GM23338 (cell line): ENCODE measurements around the gene TMEM14A. TPM values are rescaled to one million over a fixed set of nuclear protein-coding genes. Genes with fewer than 3 reads are reported as not detected.

Source experiments
- ATAC-seq: fragments of 200-7000 bp; cut with Tn5 transposase; 3 replicates; pipeline ENCODE4 v1.9.1; 2020
- DNase-seq: peaks from one replicate; pipeline ENCODE4 v3.0.0-alpha.2; 2015; ENCODE audit warnings: low spot score
- H2AFZ ChIP-seq: fragments of 200-600 bp; sonication (generic); 2 replicates; pipeline ENCODE4 v1.8.0; 2016; ENCODE audit warnings: antibody characterized with exemption, mild to moderate bottlenecking, moderate library complexity
- H3F3A ChIP-seq: fragments of 200-600 bp; sonication (generic); replicated peaks from 2 replicates; pipeline ENCODE4 v1.8.0; 2017; ENCODE audit warnings: antibody characterized with exemption, mixed run types, low read depth
- H3K27ac ChIP-seq: fragments of 200-600 bp; sonication (generic); 2 replicates; pipeline ENCODE4 v1.6.1; 2016; ENCODE audit warnings: low read depth
- H3K27me3 ChIP-seq: fragments of 200-600 bp; sonication (generic); 2 replicates; pipeline ENCODE4 v1.8.0; 2016; ENCODE audit warnings: mild to moderate bottlenecking, mixed run types, moderate library complexity; ENCODE audit not compliant: insufficient read depth
- H3K36me3 ChIP-seq: fragments of 200-600 bp; sonication (generic); 2 replicates; pipeline ENCODE4 v1.8.0; 2016; ENCODE audit warnings: mild to moderate bottlenecking; ENCODE audit not compliant: insufficient read depth
- H3K4me1 ChIP-seq: fragments of 200-600 bp; sonication (generic); 2 replicates; pipeline ENCODE4 v1.8.0; 2016; ENCODE audit warnings: mild to moderate bottlenecking, moderate library complexity; ENCODE audit not compliant: insufficient read depth
- H3K4me2 ChIP-seq: fragments of 200-600 bp; sonication (generic); 2 replicates; pipeline ENCODE4 v1.7.1; 2017; ENCODE audit warnings: mixed run types
- H3K4me3 ChIP-seq: fragments of 200-600 bp; sonication (generic); 2 replicates; pipeline ENCODE4 v1.6.1; 2016; ENCODE audit warnings: mixed run types
- H3K79me2 ChIP-seq: fragments of 200-600 bp; sonication (generic); replicated peaks from 2 replicates; pipeline ENCODE4 v1.8.0; 2017; ENCODE audit warnings: mild to moderate bottlenecking; ENCODE audit not compliant: insufficient read depth
- H3K9me2 ChIP-seq: fragments of 200-600 bp; sonication (generic); 2 replicates; pipeline ENCODE4 v1.8.0; 2017; ENCODE audit not compliant: insufficient read depth
- H4K20me1 ChIP-seq: fragments of 200-600 bp; sonication (generic); replicated peaks from 2 replicates; pipeline ENCODE4 v1.8.0; 2017; ENCODE audit warnings: mild to moderate bottlenecking; ENCODE audit not compliant: insufficient read depth
- H3K27ac Mint-ChIP-seq: 2 replicates; pipeline ENCODE4 v1.8.0; 2020; ENCODE audit warnings: inconsistent platforms, mild to moderate bottlenecking, moderate library complexity, mixed read lengths
- H3K27me3 Mint-ChIP-seq: 3 replicates; pipeline ENCODE4 v1.8.0; 2022; ENCODE audit warnings: low read depth, mild to moderate bottlenecking, moderate library complexity, mixed read lengths, inconsistent platforms; ENCODE audit not compliant: insufficient read depth, poor library complexity
- H3K36me3 Mint-ChIP-seq: 3 replicates; pipeline ENCODE4 v1.8.0; 2021; ENCODE audit warnings: low read depth, mild to moderate bottlenecking, inconsistent platforms, moderate library complexity, mixed read lengths
- H3K4me1 Mint-ChIP-seq: 3 replicates; pipeline ENCODE4 v1.8.0; 2020; ENCODE audit warnings: mild to moderate bottlenecking, inconsistent platforms, mixed read lengths
- H3K4me3 Mint-ChIP-seq: 3 replicates; pipeline ENCODE4 v1.8.0; 2021; ENCODE audit warnings: moderate library complexity, mild to moderate bottlenecking, inconsistent platforms, mixed read lengths
- H3K9me3 Mint-ChIP-seq: 3 replicates; pipeline ENCODE4 v1.8.0; 2020; ENCODE audit warnings: moderate library complexity, mild to moderate bottlenecking, inconsistent platforms, mixed read lengths
- CREB1 ChIP-seq: fragments of 250-450 bp; sonication (Bioruptor Pico); IDR thresholded peaks from 2 replicates; pipeline ENCODE4 v1.5.0; 2020; ENCODE audit warnings: low read depth, mild to moderate bottlenecking, moderate library complexity
- ETS1 ChIP-seq: IDR thresholded peaks from 2 replicates; pipeline ENCODE4 v1.6.1; 2016; ENCODE audit warnings: antibody characterized with exemption
- EZH2phosphoT487 ChIP-seq: fragments of 200-600 bp; sonication (generic); IDR thresholded peaks from one replicate; pipeline ENCODE4 v1.8.1; 2018; ENCODE audit warnings: antibody characterized with exemption; ENCODE audit not compliant: unreplicated experiment
- STAT1 ChIP-seq: IDR thresholded peaks from one replicate; pipeline ENCODE4 v1.6.1; 2016; ENCODE audit warnings: antibody characterized with exemption; ENCODE audit not compliant: unreplicated experiment
- ZNF114 ChIP-seq: fragments of 250-450 bp; sonication (Bioruptor Pico); IDR thresholded peaks from 2 replicates; pipeline ENCODE4 v1.5.0; 2020; ENCODE audit warnings: mild to moderate bottlenecking, moderate library complexity
- ZNF331 ChIP-seq: fragments of 250-450 bp; sonication (Bioruptor Pico); IDR thresholded peaks from 2 replicates; pipeline ENCODE4 v1.5.0; 2020; ENCODE audit warnings: low read depth, mild to moderate bottlenecking, moderate library complexity
- ZNF462 ChIP-seq: fragments of 250-450 bp; sonication (Bioruptor Pico); IDR thresholded peaks from 2 replicates; pipeline ENCODE4 v1.5.0; 2020; ENCODE audit warnings: mild to moderate bottlenecking, moderate library complexity
- polyA plus RNA-seq: library from polyadenylated mRNA; unstranded; fragments of >200 nt; fragmentation: Nextera tagmentation; extraction: Ambion mirVana; gene quantifications from 2 replicates; pipeline ENCODE4 v1.2.1, GENCODE V29; 2016
- total RNA-seq: library from RNA; depleted of rRNA; stranded (reverse); fragments of >200 nt; shearing (Covaris generic); gene quantifications from 2 replicates; pipeline ENCODE4 v1.2.3, GENCODE V29; 2014

Gene TMEM14A
- total and polyA plus RNA-seq, 2 experiments from 2014 or later = 13.9 to 36.0 TPM

GRCh38 chr6:52642368-52642767, 28.5 kb upstream of the TMEM14A start:
- ATAC-seq = no peak
- TF ChIP-seq ZNF114 (CRISPR knock-in tag) = no peak
- TF ChIP-seq ZNF331 (CRISPR knock-in tag) = no peak
- TF ChIP-seq CREB1 (CRISPR knock-in tag) = no peak
- TF ChIP-seq EZH2phosphoT487 = no peak
- no peak for TF ChIP-seq ZNF462 (CRISPR knock-in tag)
- no peak for TF ChIP-seq ETS1
- TF ChIP-seq STAT1 = no peak
- no peaks in the 10 kb centered on the region for H4K20me1 ChIP-seq

More at GRCh38 chr6:52642368-52642767, 28.5 kb upstream of the TMEM14A start:
- Mint-ChIP-seq H3K27ac (no peak overlapping the region), H3K36me3 (no peaks in the 10 kb centered on the region), H3K27me3 (peaks cover 4% of the 10 kb centered on the region), H3K9me3 (peaks cover 5% of the 10 kb centered on the region; the same call in 2 of the 3 replicates), H3K4me3 (no peak overlapping the region), H3K4me1 (no peaks in the 10 kb centered on the region)
- Histone ChIP-seq H3K79me2 (no peaks in the 10 kb centered on the region), H3K27ac (no peak overlapping the region), H3F3A (no peaks in the 10 kb centered on the region), H3K36me3 (no peaks in the 10 kb centered on the region; the same call in 1 of the 2 replicates), H3K27me3 (no peaks in the 10 kb centered on the region), H3K4me2 (no peak overlapping the region), H3K9me2 (no peaks in the 10 kb centered on the region), H2AFZ (no peak overlapping the region), H3K4me1 (no peaks in the 10 kb centered on the region), H3K4me3 (no peak overlapping the region)
- no peak for DNase-seq
